LNCaP clone FGC (cell line): ENCODE measurements around the gene PANK1.

Experiments
- DNase-seq: peaks from one replicate; pipeline ENCODE4 v3.0.0-alpha.2; 2011; ENCODE audit warnings: low read depth
- H3K4me3 ChIP-seq: 2 replicates; pipeline ENCODE4 v1.5.1; 2011; ENCODE audit warnings: mild to moderate bottlenecking, low read depth, low read length, control low read depth
- CTCF ChIP-seq: IDR thresholded peaks from 2 replicates; pipeline ENCODE4 v1.5.1; 2012; ENCODE audit warnings: mild to moderate bottlenecking; ENCODE audit not compliant: control insufficient read depth, insufficient read depth; ENCODE audit errors: extremely low read depth

The PANK1 gene

GRCh38 chr10:89554433-89554832 lies 90.6 kb downstream of the PANK1 start:
- TF ChIP-seq CTCF = no peak
- H3K4me3 ChIP-seq = no peak overlapping the region
- DNase-seq = no peak

GRCh38 chr10:89553064-89553734 lies 91.8 kb downstream of the PANK1 start:
- no peak overlapping the region for H3K4me3 ChIP-seq
- TF ChIP-seq CTCF = no peak
- no peak for DNase-seq

GRCh38 chr10:89552213-89552612 lies 92.8 kb downstream of the PANK1 start:
- no peak overlapping the region for H3K4me3 ChIP-seq
- DNase-seq = no peak
- no peak for TF ChIP-seq CTCF

- no peak overlapping the region for H3K4me3 ChIP-seq
- no peak for DNase-seq
- no peak for TF ChIP-seq CTCF
Measured at GRCh38 chr10:89550509-89550908, 94.5 kb downstream of the PANK1 start.

GRCh38 chr10:89549510-89549909 lies 95.5 kb downstream of the PANK1 start:
- H3K4me3 ChIP-seq = no peak overlapping the region
- no peak for DNase-seq
- TF ChIP-seq CTCF = no peak

- no peak for DNase-seq
- no peak overlapping the region for H3K4me3 ChIP-seq
- no peak for TF ChIP-seq CTCF
Measured at GRCh38 chr10:89548673-89549072, 96.4 kb downstream of the PANK1 start.
